Endothelial cell of umbilical vein (primary cell): ENCODE data around the gene LRFN2. TPM values are rescaled to one million over a fixed set of nuclear protein-coding genes. Genes with fewer than 3 reads are reported as not detected.

Source experiments
- BruUV-seq: library from RNA; stranded (reverse); fragments of 400-500 nt; replicated peaks from 2 replicates; lab custom pipeline; 2021; lab: Mats Ljungman, UMichigan
- CTCF ChIA-PET: fragments of 300-600, 350-600 bp; sonication (Branson Sonifier 250); formaldehyde crosslinking; loops from one replicate; lab custom pipeline; 2021; ENCODE audit warnings: antibody characterized with exemption, inconsistent platforms; lab: Charles Lee
- POLR2A ChIA-PET: fragments of 300-600, 350-600 bp; sonication (Branson Sonifier 250); formaldehyde crosslinking; loops from one replicate; lab custom pipeline; 2021; ENCODE audit warnings: antibody characterized with exemption, inconsistent platforms; lab: Charles Lee
- DNase-seq: peaks from one replicate; pipeline ENCODE4 v3.0.0-alpha.2; 2011; ENCODE audit warnings: low read depth, low spot score
- FAIRE-seq: peaks from 2 replicates; lab custom pipeline; 2011; peaks lifted over from hg19 to GRCh38; lab: Jason Lieb, UNC
- H2AFZ ChIP-seq: 2 replicates; pipeline ENCODE4 v1.6.0; 2012; ENCODE audit warnings: low read depth, low read length, control low read depth, inconsistent platforms
- H3K27ac ChIP-seq: 2 replicates; pipeline ENCODE4 v1.5.1; 2011; ENCODE audit warnings: low read depth, mild to moderate bottlenecking, control low read depth, low read length, moderate library complexity; ENCODE audit not compliant: insufficient read depth
- H3K27me3 ChIP-seq, 2 experiments: 2 replicates each; pipeline versions ENCODE4 v1.6.0 to v1.6.1; 2011; ENCODE audit warnings: low read length in 2 of 2, mixed read lengths in 1 of 2; ENCODE audit not compliant: control insufficient read depth in 2 of 2, insufficient read depth in 2 of 2
- H3K36me3 ChIP-seq, 2 experiments: 2 replicates in 1 of 2; 3 replicates in 1 of 2; pipeline ENCODE4 v1.5.1; 2011; ENCODE audit warnings: low read length in 2 of 2, mild to moderate bottlenecking in 1 of 2, moderate library complexity in 1 of 2; ENCODE audit not compliant: control insufficient read depth in 2 of 2, insufficient read depth in 2 of 2; ENCODE audit errors: extremely low read depth in 1 of 2
- H3K4me1 ChIP-seq: 3 replicates; pipeline ENCODE4 v1.5.1; 2011; ENCODE audit warnings: mild to moderate bottlenecking, low read length; ENCODE audit not compliant: control insufficient read depth, insufficient read depth; ENCODE audit errors: extremely low read depth
- H3K4me2 ChIP-seq: 2 replicates; pipeline ENCODE4 v1.6.1; 2011; ENCODE audit warnings: low read length, control low read depth, mixed read lengths; ENCODE audit not compliant: insufficient read depth
- H3K4me3 ChIP-seq, 3 experiments: fragments of 200-600 bp in 1 of 3; sonication (generic), shearing (Covaris generic) in 1 of 3; replicated peaks in 1 of 3; 2 replicates each; pipeline ENCODE4 v1.5.1; 2011 to 2016; ENCODE audit warnings: control low read depth in 3 of 3, low read length in 3 of 3, mild to moderate bottlenecking in 2 of 3, inconsistent platforms in 1 of 3, low read depth in 1 of 3, moderate library complexity in 1 of 3; ENCODE audit not compliant: insufficient read depth in 1 of 3
- H3K79me2 ChIP-seq: 2 replicates; pipeline ENCODE4 v1.6.0; 2012; ENCODE audit warnings: low read length, inconsistent platforms; ENCODE audit not compliant: control insufficient read depth, insufficient read depth
- H3K9ac ChIP-seq: replicated peaks from 2 replicates; pipeline ENCODE3; 2011; ENCODE audit warnings: low read length, control low read depth; ENCODE audit not compliant: insufficient read depth; ENCODE audit errors: extremely low read depth
- H3K9me1 ChIP-seq: replicated peaks from 3 replicates; pipeline ENCODE4 v1.6.0; 2011; ENCODE audit warnings: mild to moderate bottlenecking, low read length; ENCODE audit not compliant: control insufficient read depth, insufficient read depth; ENCODE audit errors: extremely low read depth
- H3K9me3 ChIP-seq: replicated peaks from 2 replicates; pipeline ENCODE4 v1.5.1; 2012; ENCODE audit warnings: low read length, inconsistent platforms; ENCODE audit not compliant: control insufficient read depth, insufficient read depth
- H4K20me1 ChIP-seq: replicated peaks from 2 replicates; pipeline ENCODE3; 2011; ENCODE audit warnings: mild to moderate bottlenecking, low read length; ENCODE audit not compliant: control insufficient read depth, insufficient read depth; ENCODE audit errors: extremely low read depth
- CTCF ChIP-seq, 2 donors: IDR thresholded peaks; 1 replicate in 1 of 2; 2 replicates in 1 of 2; pipeline ENCODE4 v1.5.1; 2011; ENCODE audit warnings: low read length in 2 of 2, mild to moderate bottlenecking in 2 of 2, moderate library complexity in 2 of 2, control low read depth in 1 of 2, inconsistent platforms in 1 of 2, low read depth in 1 of 2; ENCODE audit not compliant: insufficient read depth in 1 of 2; ENCODE audit errors: extremely low read depth in 1 of 2
- EZH2 ChIP-seq: IDR thresholded peaks from 2 replicates; pipeline ENCODE4 v1.6.1; 2012; ENCODE audit warnings: borderline replicate concordance, low read depth, mild to moderate bottlenecking, moderate library complexity, low read length, inconsistent platforms; ENCODE audit not compliant: severe bottlenecking
- FOS ChIP-seq: IDR thresholded peaks from 2 replicates; pipeline ENCODE4 v1.6.1; 2011; ENCODE audit warnings: mild to moderate bottlenecking, low read length, moderate library complexity, borderline replicate concordance; ENCODE audit not compliant: insufficient read depth
- GATA2 ChIP-seq: IDR thresholded peaks from 2 replicates; pipeline ENCODE4 v1.7.0; 2011; ENCODE audit warnings: low read depth, mild to moderate bottlenecking, moderate library complexity, mixed read lengths, low read length; ENCODE audit not compliant: insufficient read length, insufficient read depth
- JUN ChIP-seq: IDR thresholded peaks from 2 replicates; pipeline ENCODE4 v1.6.1; 2011; ENCODE audit warnings: borderline replicate concordance, low read depth; ENCODE audit not compliant: insufficient read length, insufficient read depth
- MAX ChIP-seq: IDR thresholded peaks from 2 replicates; pipeline ENCODE4 v1.6.1; 2011; ENCODE audit not compliant: insufficient read depth, insufficient read length
- MYC ChIP-seq: IDR thresholded peaks from one replicate; pipeline ENCODE4 v1.6.1; 2011; ENCODE audit warnings: mild to moderate bottlenecking, low read depth, low read length
- POLR2A ChIP-seq: IDR thresholded peaks from 2 replicates; pipeline ENCODE4 v1.6.1; 2012; ENCODE audit warnings: low read depth, mild to moderate bottlenecking, control low read depth, low read length
- POLR2AphosphoS5 ChIP-seq: IDR thresholded peaks from 2 replicates; pipeline ENCODE4 v1.6.1; 2012; ENCODE audit warnings: low read depth, mild to moderate bottlenecking, control low read depth, low read length, moderate library complexity; ENCODE audit not compliant: insufficient read depth
- dilution Hi-C: fragments of 300-500 bp; cut with MboI; formaldehyde crosslinking; loops from one replicate; pipeline ENCODE4 v1.15.0; 2019; ENCODE audit warnings: low sequenced_read_pairs; ENCODE audit not compliant: extremely low pct_ligation_motif_present
- intact Hi-C: fragments of 100-400 bp; cut with micrococcal nuclease; formaldehyde crosslinking; loops from one replicate; pipeline ENCODE4 v1.10.0; 2022
- polyA plus RNA-seq, 4 experiments: library from polyadenylated mRNA; depleted of rRNA in 3 of 4; stranded (reverse) in 3 of 4; unstranded in 1 of 4; fragments of >200 nt; gene quantifications; 2 replicates each; pipeline versions ENCODE4 v1.2.1 to v1.2.3, GENCODE V29; 2011 to 2012; ENCODE audit warnings: missing spikeins in 1 of 4
- total RNA-seq: library from RNA; stranded (reverse); gene quantifications from 2 replicates; pipeline ENCODE4 v1.2.3, GENCODE V29; 2021

Gene LRFN2
- total and polyA plus RNA-seq, 2 donors (not counting 3 experiments of a cell fraction or from before 2014, with no cell fraction given): not detected

GRCh38 chr6:40585223-40585622 is 1.9 kb downstream of the LRFN2 start:
- Histone ChIP-seq H4K20me1 (no peaks in the 10 kb centered on the region), H3K9me1 (no peaks in the 10 kb centered on the region), H3K9me3 (no peaks in the 10 kb centered on the region), H2AFZ (no peak overlapping the region), H3K4me2 (no peak overlapping the region), H3K4me1 (no peaks in the 10 kb centered on the region), H3K36me3 (no peaks in the 10 kb centered on the region), H3K27ac (no peak overlapping the region), H3K27me3 (peaks cover 27 to 29% of the 10 kb centered on the region in 2 experiments), H3K9ac (no peak overlapping the region), H3K4me3 (no peak overlapping the region), H3K79me2 (no peaks in the 10 kb centered on the region)
- dilution Hi-C loops (no loop called here), intact Hi-C loops (loop anchor here (5.0 kb wide), 1 partner anchor 33 kb away; no protein-coding TSS in a partner anchor)
- POLR2A ChIA-PET: no interaction called here
- CTCF ChIA-PET: interaction anchor here (1.1 to 1.4 kb wide), 2 partner anchors 42 to 219 kb away, joined by 3 to 4 read pairs; no protein-coding TSS in a partner anchor
- no peak for FAIRE-seq
- TF ChIP-seq CTCF (IDR thresholded peaks at IDR 0.05; ENCODE audit: extremely low read depth in 1 of 2, insufficient read depth in 1 of 2, low read depth in 1 of 2, low read length in 2 of 2): no peak
- no peak for TF ChIP-seq JUN
- no peak for TF ChIP-seq POLR2AphosphoS5
- TF ChIP-seq MAX: no peak
- TF ChIP-seq MYC: no peak
- no peak for TF ChIP-seq FOS
- no peak for TF ChIP-seq EZH2
- TF ChIP-seq GATA2: no peak
- no peak for TF ChIP-seq POLR2A
- BruUV-seq: no TSS peak
- DNase-seq: no peak
